Measurements from ENCODE around the gene CNTN1.
"Not testable (repeated sequence)": the region's sequence is repeated elsewhere in the genome, so short reads cannot be mapped to it uniquely, and the experiment has no call there.

CNTN1 gene

GRCh38 chr12:41039461-41039860 is 347.2 kb downstream of the CNTN1 start:
- no peak for DNase-seq (ENCODE audit: low read depth in 2 of 2)

- no peak for DNase-seq (ENCODE audit: low read depth in 2 of 2)
These were observed 353.3 kb downstream of the CNTN1 start for GRCh38 chr12:41045509-41045908.

GRCh38 chr12:41049033-41049432 is 356.8 kb downstream of the CNTN1 start:
- no peak for DNase-seq (ENCODE audit: low read depth in 2 of 2)

- DNase-seq (ENCODE audit: low read depth in 2 of 2): no peak
These were observed 359.7 kb downstream of the CNTN1 start for GRCh38 chr12:41051954-41052353.

GRCh38 chr12:41052441-41052840 is 360.2 kb downstream of the CNTN1 start:
- DNase-seq (ENCODE audit: low read depth in 2 of 2): no peak

- no peak for DNase-seq (ENCODE audit: low read depth in 2 of 2)
These were observed 360.8 kb downstream of the CNTN1 start for GRCh38 chr12:41053046-41053445.

GRCh38 chr12:41055875-41056577 is 363.8 kb downstream of the CNTN1 start:
- no peak for DNase-seq (ENCODE audit: low read depth in 2 of 2)

- no peak for DNase-seq (ENCODE audit: low read depth in 2 of 2)
These were observed 366.0 kb downstream of the CNTN1 start for GRCh38 chr12:41058266-41058665.

- DNase-seq (ENCODE audit: low read depth in 2 of 2): no peak
These were observed 369.0 kb downstream of the CNTN1 start for GRCh38 chr12:41061192-41061591.

- no peak for DNase-seq (ENCODE audit: low read depth in 2 of 2)
These were observed 372.2 kb downstream of the CNTN1 start for GRCh38 chr12:41064411-41064810.

- DNase-seq (ENCODE audit: low read depth in 2 of 2): no peak
These were observed 375.9 kb downstream of the CNTN1 start for GRCh38 chr12:41067941-41068645.

- no peak for DNase-seq (ENCODE audit: low read depth in 2 of 2)
These were observed 381.6 kb downstream of the CNTN1 start for GRCh38 chr12:41073633-41074472.

- no peak for DNase-seq (ENCODE audit: low read depth in 2 of 2)
These were observed 382.2 kb downstream of the CNTN1 start for GRCh38 chr12:41074473-41074769.

GRCh38 chr12:41076114-41076513 is 383.9 kb downstream of the CNTN1 start:
- no peak for DNase-seq (ENCODE audit: low read depth in 2 of 2)

- DNase-seq (ENCODE audit: low read depth in 2 of 2): not testable (repeated sequence)
These were observed 389.0 kb downstream of the CNTN1 start for GRCh38 chr12:41081241-41081640.

- DNase-seq (ENCODE audit: low read depth in 2 of 2): no peak
These were observed 397.2 kb downstream of the CNTN1 start for GRCh38 chr12:41089438-41089837.

- no peak for DNase-seq (ENCODE audit: low read depth in 2 of 2)
These were observed 399.9 kb downstream of the CNTN1 start for GRCh38 chr12:41092115-41092514.

GRCh38 chr12:41096797-41097196 is 404.6 kb downstream of the CNTN1 start:
- no peak for DNase-seq (ENCODE audit: low read depth in 2 of 2)

- no peak for DNase-seq (ENCODE audit: low read depth in 2 of 2)
These were observed 408.3 kb downstream of the CNTN1 start for GRCh38 chr12:41100572-41100971.

GRCh38 chr12:41101806-41102205 is 409.6 kb downstream of the CNTN1 start:
- no peak for DNase-seq (ENCODE audit: low read depth in 2 of 2)

GRCh38 chr12:41103614-41104013 is 411.4 kb downstream of the CNTN1 start:
- DNase-seq (ENCODE audit: low read depth in 2 of 2): no peak

GRCh38 chr12:41106315-41106714 is 414.1 kb downstream of the CNTN1 start:
- DNase-seq (ENCODE audit: low read depth in 2 of 2): no peak

GRCh38 chr12:41108032-41108431 is 415.8 kb downstream of the CNTN1 start:
- DNase-seq (ENCODE audit: low read depth in 2 of 2): no peak

Data from stimulated activated CD4-positive, alpha-beta T cell treated with anti-CD3 and anti-CD28 coated beads, Interleukin-1b, Interleukin-23, amount 100 ng/mL, for 1 hour (primary cell).